ENCODE measurements around the gene CMSS1.

GRCh38 chr3:100018806-100019205, 201.1 kb downstream of the CMSS1 start:
- TF ChIP-seq ARID4B (CRISPR knock-in tag; IDR thresholded peaks at IDR 0.05; ENCODE audit: borderline replicate concordance): no peak
- TF ChIP-seq, protein P1, sequence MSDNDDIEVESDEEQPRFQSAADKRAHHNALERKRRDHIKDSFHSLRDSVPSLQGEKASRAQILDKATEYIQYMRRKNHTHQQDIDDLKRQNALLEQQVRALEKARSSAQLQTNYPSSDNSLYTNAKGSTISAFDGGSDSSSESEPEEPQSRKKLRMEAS (CRISPR knock-in tag; IDR thresholded peaks at IDR 0.05): no peak
- no peak for TF ChIP-seq TCF7 (CRISPR knock-in tag; IDR thresholded peaks at IDR 0.05; ENCODE audit: low read depth)
- TF ChIP-seq, protein P2, sequence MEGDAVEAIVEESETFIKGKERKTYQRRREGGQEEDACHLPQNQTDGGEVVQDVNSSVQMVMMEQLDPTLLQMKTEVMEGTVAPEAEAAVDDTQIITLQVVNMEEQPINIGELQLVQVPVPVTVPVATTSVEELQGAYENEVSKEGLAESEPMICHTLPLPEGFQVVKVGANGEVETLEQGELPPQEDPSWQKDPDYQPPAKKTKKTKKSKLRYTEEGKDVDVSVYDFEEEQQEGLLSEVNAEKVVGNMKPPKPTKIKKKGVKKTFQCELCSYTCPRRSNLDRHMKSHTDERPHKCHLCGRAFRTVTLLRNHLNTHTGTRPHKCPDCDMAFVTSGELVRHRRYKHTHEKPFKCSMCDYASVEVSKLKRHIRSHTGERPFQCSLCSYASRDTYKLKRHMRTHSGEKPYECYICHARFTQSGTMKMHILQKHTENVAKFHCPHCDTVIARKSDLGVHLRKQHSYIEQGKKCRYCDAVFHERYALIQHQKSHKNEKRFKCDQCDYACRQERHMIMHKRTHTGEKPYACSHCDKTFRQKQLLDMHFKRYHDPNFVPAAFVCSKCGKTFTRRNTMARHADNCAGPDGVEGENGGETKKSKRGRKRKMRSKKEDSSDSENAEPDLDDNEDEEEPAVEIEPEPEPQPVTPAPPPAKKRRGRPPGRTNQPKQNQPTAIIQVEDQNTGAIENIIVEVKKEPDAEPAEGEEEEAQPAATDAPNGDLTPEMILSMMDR (IDR thresholded peaks at IDR 0.05): no peak
- no peak for TF ChIP-seq ATF3 (CRISPR knock-in tag; conservative IDR thresholded peaks at IDR 0.05)
- TF ChIP-seq CREB1 (CRISPR knock-in tag; IDR thresholded peaks at IDR 0.05): no peak
- no peak for TF ChIP-seq SP1 (CRISPR knock-in tag; conservative IDR thresholded peaks at IDR 0.05)
- no peak for TF ChIP-seq TEAD4 (CRISPR knock-in tag; IDR thresholded peaks at IDR 0.05)
- no peak for TF ChIP-seq MLX (CRISPR knock-in tag; IDR thresholded peaks at IDR 0.05)
- TF ChIP-seq, protein P3, sequence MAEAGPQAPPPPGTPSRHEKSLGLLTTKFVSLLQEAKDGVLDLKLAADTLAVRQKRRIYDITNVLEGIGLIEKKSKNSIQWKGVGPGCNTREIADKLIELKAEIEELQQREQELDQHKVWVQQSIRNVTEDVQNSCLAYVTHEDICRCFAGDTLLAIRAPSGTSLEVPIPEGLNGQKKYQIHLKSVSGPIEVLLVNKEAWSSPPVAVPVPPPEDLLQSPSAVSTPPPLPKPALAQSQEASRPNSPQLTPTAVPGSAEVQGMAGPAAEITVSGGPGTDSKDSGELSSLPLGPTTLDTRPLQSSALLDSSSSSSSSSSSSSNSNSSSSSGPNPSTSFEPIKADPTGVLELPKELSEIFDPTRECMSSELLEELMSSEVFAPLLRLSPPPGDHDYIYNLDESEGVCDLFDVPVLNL (CRISPR knock-in tag; IDR thresholded peaks at IDR 0.05; ENCODE audit: borderline replicate concordance, low read depth): no peak
- no peak for TF ChIP-seq ELF4 (CRISPR knock-in tag; IDR thresholded peaks at IDR 0.05; ENCODE audit: low read depth)
- no peak for TF ChIP-seq ESRRA (CRISPR knock-in tag; IDR thresholded peaks at IDR 0.05; ENCODE audit: borderline replicate concordance)
- TF ChIP-seq USF2 (CRISPR knock-in tag; IDR thresholded peaks at IDR 0.05): no peak
- TF ChIP-seq, protein P4, sequence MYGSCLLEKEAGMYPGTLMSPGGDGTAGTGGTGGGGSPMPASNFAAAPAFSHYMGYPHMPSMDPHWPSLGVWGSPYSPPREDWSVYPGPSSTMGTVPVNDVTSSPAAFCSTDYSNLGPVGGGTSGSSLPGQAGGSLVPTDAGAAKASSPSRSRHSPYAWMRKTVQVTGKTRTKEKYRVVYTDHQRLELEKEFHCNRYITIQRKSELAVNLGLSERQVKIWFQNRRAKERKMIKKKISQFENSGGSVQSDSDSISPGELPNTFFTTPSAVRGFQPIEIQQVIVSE (CRISPR knock-in tag; IDR thresholded peaks at IDR 0.05; ENCODE audit: borderline replicate concordance): no peak
